Prostate gland (tissue), 2 donors: ENCODE data around the gene KIFC1. TPM values are rescaled to one million over a fixed set of nuclear protein-coding genes. Genes with fewer than 3 reads are reported as not detected.

Experiments
- DNase-seq: peaks from one replicate; pipeline ENCODE4 v3.0.0-alpha.2; 2019; ENCODE audit warnings: low spot score
- H3K27ac ChIP-seq, 2 donors: fragments of 200-600 bp; sonication (generic); 2 replicates each; pipeline ENCODE4 v1.5.1; 2017 to 2019
- H3K27me3 ChIP-seq: fragments of 200-600 bp; sonication (generic); replicated peaks from 2 replicates; pipeline ENCODE4 v1.5.1; 2019; ENCODE audit not compliant: insufficient read depth
- H3K36me3 ChIP-seq, 2 donors: fragments of 200-600 bp; sonication (generic); 1 replicate in 1 of 2; 2 replicates in 1 of 2; pipeline versions ENCODE4 v1.5.1 to v1.8.1; 2017 to 2019
- H3K4me1 ChIP-seq: fragments of 200-600 bp; sonication (generic); replicated peaks from 2 replicates; pipeline ENCODE4 v1.5.1; 2019
- H3K4me3 ChIP-seq, 2 donors: fragments of 200-600 bp; sonication (generic); 2 replicates each; pipeline ENCODE4 v1.5.1; 2017 to 2019
- H3K9me3 ChIP-seq: fragments of 200-600 bp; sonication (generic); 2 replicates; pipeline ENCODE4 v1.5.1; 2017
- POLR2A ChIP-seq: fragments of 450-650 bp; IDR thresholded peaks from one replicate; pipeline ENCODE4 v1.6.1; 2016; ENCODE audit warnings: antibody characterized with exemption, mild to moderate bottlenecking
- POLR2AphosphoS5 ChIP-seq: sonication (generic); formaldehyde crosslinking; IDR thresholded peaks from one replicate; pipeline ENCODE4 v1.6.1; 2017; ENCODE audit warnings: antibody characterized with exemption
- WGBS: methylation state at CpG from one replicate; pipeline ENCODE4 v1.1.5; 2018; 5-methylcytosine and 5-hydroxymethylcytosine counted together
- intact Hi-C: fragments of 100-400 bp; cut with DNase I; formaldehyde crosslinking; loops from one replicate; pipeline ENCODE4 v1.14.2; 2022
- total RNA-seq, 2 donors: library from RNA; depleted of rRNA; stranded (reverse); fragments of >200 nt; gene quantifications; one replicate each; pipeline ENCODE4 v1.1.0, GENCODE V29; 2016
- TF ChIP-seq, protein P1 (sequence below), 4 experiments: fragments of 200-600 bp in 2 of 4; fragments of 450-650 bp in 2 of 4; sonication (generic) in 2 of 4; IDR thresholded peaks; 1 replicate in 3 of 4; 2 replicates in 1 of 4; pipeline ENCODE4 v1.5.1; 2016 to 2019; ENCODE audit warnings: antibody characterized with exemption in 4 of 4, mild to moderate bottlenecking in 2 of 4, moderate library complexity in 2 of 4

The KIFC1 gene
- total RNA-seq, 2 donors from 2014 or later, result 5.8 to 6.5 TPM

DNA sequence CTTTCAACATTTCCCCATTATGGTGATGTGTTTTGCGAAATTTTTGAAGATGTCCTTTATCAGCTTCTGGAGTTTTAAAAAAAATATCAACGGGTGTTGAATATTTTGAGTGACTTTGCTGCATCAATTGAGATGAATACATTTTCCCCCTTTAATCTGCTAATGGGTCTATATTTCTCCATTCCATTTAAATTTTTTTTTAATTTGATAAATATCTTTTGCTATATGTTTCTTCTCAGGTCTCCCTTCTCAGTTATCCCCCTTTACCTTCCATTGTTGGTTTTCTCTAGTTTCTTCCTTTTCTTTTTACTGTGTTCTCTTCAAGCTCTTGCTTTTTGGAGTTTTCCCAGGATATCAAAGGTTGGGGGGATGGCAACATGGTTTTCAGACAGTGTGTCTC, 1.4 kb upstream of the KIFC1 start:
- Histone ChIP-seq H3K27ac (peak overlapping the region; percentile 92), H3K27me3 (no peaks in the 10 kb centered on the region), H3K9me3 (no peaks in the 10 kb centered on the region), H3K36me3 (no peaks in the 10 kb centered on the region), H3K4me3 (no peak overlapping the region), H3K4me1 (no peaks in the 10 kb centered on the region)
- intact Hi-C loops, result loop anchor here (2.0 to 5.0 kb wide), 2 partner anchors 37 to 65 kb away; partner anchors contain the start of gene ZBTB9
- TF ChIP-seq, protein P1, sequence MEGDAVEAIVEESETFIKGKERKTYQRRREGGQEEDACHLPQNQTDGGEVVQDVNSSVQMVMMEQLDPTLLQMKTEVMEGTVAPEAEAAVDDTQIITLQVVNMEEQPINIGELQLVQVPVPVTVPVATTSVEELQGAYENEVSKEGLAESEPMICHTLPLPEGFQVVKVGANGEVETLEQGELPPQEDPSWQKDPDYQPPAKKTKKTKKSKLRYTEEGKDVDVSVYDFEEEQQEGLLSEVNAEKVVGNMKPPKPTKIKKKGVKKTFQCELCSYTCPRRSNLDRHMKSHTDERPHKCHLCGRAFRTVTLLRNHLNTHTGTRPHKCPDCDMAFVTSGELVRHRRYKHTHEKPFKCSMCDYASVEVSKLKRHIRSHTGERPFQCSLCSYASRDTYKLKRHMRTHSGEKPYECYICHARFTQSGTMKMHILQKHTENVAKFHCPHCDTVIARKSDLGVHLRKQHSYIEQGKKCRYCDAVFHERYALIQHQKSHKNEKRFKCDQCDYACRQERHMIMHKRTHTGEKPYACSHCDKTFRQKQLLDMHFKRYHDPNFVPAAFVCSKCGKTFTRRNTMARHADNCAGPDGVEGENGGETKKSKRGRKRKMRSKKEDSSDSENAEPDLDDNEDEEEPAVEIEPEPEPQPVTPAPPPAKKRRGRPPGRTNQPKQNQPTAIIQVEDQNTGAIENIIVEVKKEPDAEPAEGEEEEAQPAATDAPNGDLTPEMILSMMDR (IDR thresholded peaks at IDR 0.05), result no peak
- TF ChIP-seq POLR2A (no peak), POLR2AphosphoS5 (no peak)
- WGBS, result 96% methylated on average over 2 of the region's 2 CpGs
- no peak for DNase-seq

DNA sequence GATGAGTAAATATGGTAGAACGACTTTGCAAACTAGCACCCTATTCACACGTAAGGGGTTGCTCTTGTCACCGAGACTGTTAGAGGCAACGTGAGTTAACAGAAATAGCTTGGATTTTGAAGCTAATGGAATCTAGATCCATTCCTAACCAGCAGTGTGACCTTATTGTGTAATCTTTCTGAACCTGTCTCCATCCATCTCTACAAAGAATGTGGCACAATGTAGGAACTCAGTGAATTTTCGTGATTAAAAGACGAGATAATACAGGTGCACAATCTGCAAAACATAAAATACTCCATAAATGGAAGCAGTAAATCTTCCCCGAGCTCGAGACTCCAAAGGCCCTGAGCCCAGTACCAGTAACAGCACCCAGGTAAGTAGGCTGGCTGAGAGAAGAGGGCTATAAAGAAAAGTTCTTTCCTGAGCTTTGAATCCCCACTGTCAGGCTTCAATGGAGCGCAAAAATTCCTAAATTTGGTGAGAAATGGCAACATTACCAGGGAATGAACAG, 801 bp upstream of the KIFC1 start:
- Histone ChIP-seq H3K27me3 (no peaks in the 10 kb centered on the region), H3K4me3 (peak overlapping the region in 1 of 2 donors; percentile 41), H3K36me3 (no peaks in the 10 kb centered on the region), H3K27ac (peak overlapping the region; percentile 92), H3K9me3 (no peaks in the 10 kb centered on the region), H3K4me1 (no peaks in the 10 kb centered on the region)
- intact Hi-C loops, result loop anchor here (1.0 to 5.0 kb wide), 3 partner anchors 19 to 64 kb away; partner anchors contain the start of gene ZBTB9
- 62% methylated on average over 9 of the region's 9 CpGs for WGBS
- DNase-seq, result no peak
- TF ChIP-seq, protein P1 (IDR thresholded peaks at IDR 0.05), result no peak

DNA sequence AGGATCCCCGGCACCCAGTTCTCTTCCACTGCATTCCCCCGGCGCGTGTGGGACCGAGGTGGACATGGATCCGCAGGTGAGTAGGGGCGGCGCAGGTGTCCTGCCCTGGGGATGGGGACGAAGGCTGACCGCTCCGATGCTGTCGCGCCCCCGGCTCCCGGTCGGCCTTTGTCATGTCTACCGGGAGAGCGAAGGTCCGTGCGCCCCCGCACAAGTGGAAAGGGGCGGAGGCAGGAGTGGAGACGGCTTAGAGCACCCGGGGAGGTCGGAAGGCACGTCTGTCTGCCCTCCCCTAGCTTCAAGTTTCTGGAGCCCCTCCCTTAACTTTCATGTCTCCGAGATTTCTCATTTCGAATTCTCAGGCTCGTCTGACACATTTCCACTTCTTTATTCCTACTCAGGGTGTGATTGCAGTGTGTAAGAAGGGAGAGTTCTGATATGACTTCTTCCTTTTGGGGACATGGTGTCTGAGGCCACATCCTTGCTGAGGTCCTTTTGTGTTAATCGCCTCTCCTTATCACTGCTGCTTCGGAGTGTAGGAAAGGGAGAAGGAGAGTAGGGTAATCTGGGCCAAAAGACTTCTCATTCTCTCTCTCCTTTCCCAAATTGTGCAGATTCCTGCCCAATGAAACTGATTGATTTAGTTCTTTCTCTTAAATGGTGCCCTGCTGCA, 435 bp downstream of the KIFC1 start:
- no peak for TF ChIP-seq POLR2AphosphoS5
- TF ChIP-seq POLR2A, result no peak
- TF ChIP-seq, protein P1 (IDR thresholded peaks at IDR 0.05), result no peak
- no peaks in the 10 kb centered on the region for H3K9me3 ChIP-seq
- peak overlapping the region; percentile 25 to 41 for H3K4me3 ChIP-seq
- intact Hi-C loops, result loop anchor here (1.0 to 5.0 kb wide), 3 partner anchors 18 to 63 kb away; partner anchors contain the start of gene ZBTB9
- no peaks in the 10 kb centered on the region for H3K4me1 ChIP-seq
- DNase-seq, result no peak
- H3K36me3 ChIP-seq, result no peaks in the 10 kb centered on the region
- WGBS, result under 1% methylated on average over 31 of the region's 31 CpGs
- H3K27me3 ChIP-seq, result no peaks in the 10 kb centered on the region
- peak overlapping the region; percentile 92 for H3K27ac ChIP-seq

DNA sequence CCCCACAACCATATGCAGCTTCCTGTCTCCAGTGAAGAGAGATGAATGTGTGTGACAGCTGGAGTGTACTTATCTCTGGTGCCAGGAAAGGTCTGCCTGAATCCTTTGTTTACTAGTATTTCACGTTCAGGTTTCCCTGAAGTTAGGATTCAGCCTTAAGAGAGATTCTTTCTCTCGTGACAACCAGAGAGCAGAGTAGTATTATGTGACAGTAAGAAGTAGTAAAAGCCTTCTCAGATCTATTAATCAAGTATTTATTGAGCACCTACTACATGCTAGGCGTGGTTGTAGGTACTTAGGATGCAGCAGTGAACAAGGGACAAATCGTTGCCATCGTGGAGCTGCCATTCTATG, 949 bp downstream of the KIFC1 start:
- Histone ChIP-seq H3K4me1 (no peaks in the 10 kb centered on the region), H3K9me3 (no peaks in the 10 kb centered on the region), H3K27ac (no peak overlapping the region), H3K4me3 (no peak overlapping the region), H3K36me3 (no peaks in the 10 kb centered on the region), H3K27me3 (no peaks in the 10 kb centered on the region)
- WGBS, result 34% methylated on average over 5 of the region's 5 CpGs
- no peak for TF ChIP-seq POLR2AphosphoS5
- TF ChIP-seq, protein P1 (IDR thresholded peaks at IDR 0.05), result no peak
- no peak for DNase-seq
- intact Hi-C loops, result loop anchor here (5.0 kb wide), 1 partner anchor 35 kb away; no protein-coding TSS in a partner anchor

GRCh38 chr6:33392979-33393378, 1.4 kb downstream of the KIFC1 start:
- intact Hi-C loops, result loop anchor here (5.0 kb wide), 1 partner anchor 34 kb away; no protein-coding TSS in a partner anchor
- Histone ChIP-seq H3K27me3 (no peaks in the 10 kb centered on the region), H3K4me1 (no peaks in the 10 kb centered on the region), H3K36me3 (no peaks in the 10 kb centered on the region), H3K4me3 (no peak overlapping the region), H3K9me3 (no peaks in the 10 kb centered on the region), H3K27ac (no peak overlapping the region)
- DNase-seq, result no peak
- TF ChIP-seq POLR2A, result no peak
- TF ChIP-seq, protein P1 (IDR thresholded peaks at IDR 0.05), result no peak
- TF ChIP-seq POLR2AphosphoS5, result no peak
- WGBS, result 55% methylated on average over 3 of the region's 3 CpGs
